ENCODE data around the gene FAM131C. TPM values are rescaled to one million over a fixed set of nuclear protein-coding genes. Genes with fewer than 3 reads are reported as not detected.
A peak's percentile ranks its signal among the peaks of the same experiment; 100 is the strongest.

The FAM131C gene
- total RNA-seq, 1 donor from 2014 or later = 1.9 TPM

DNA sequence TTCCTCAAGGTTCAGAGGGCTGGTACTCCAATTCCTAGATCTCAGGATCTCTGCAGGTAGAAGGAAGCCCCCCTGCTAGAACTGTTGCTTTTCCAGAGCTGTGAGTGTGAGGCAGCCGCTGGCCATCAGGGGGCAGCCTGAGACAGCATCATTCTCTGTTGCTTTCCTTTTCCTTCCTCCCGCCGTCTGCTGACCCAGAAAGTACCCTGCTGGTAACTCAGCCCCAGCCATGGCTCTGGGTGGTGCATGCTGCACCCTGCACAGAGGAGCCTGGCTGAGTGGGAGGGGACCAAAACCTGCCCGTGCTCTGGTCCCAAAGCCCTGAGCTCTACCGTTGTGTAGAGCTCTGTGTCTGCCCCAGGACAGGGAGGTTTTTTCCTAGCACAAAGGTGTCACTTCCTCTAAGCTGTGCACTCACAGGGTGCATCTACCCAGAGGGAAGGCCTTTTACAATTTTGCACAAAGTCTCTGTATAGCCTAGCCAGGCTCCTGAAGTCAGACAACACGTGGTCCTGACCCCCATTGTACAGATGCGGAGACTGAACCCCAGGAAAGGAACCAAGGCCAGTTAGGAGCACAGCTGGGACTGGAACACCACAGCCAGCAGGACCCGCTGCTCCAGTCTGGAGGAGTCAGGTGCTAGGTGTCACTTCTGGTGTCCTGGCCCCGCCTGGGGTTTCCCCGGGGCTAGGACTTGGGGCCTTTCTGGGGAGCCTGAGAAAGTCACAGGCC is 5.6 kb upstream of the FAM131C start:
- TF ChIP-seq, protein P1, sequence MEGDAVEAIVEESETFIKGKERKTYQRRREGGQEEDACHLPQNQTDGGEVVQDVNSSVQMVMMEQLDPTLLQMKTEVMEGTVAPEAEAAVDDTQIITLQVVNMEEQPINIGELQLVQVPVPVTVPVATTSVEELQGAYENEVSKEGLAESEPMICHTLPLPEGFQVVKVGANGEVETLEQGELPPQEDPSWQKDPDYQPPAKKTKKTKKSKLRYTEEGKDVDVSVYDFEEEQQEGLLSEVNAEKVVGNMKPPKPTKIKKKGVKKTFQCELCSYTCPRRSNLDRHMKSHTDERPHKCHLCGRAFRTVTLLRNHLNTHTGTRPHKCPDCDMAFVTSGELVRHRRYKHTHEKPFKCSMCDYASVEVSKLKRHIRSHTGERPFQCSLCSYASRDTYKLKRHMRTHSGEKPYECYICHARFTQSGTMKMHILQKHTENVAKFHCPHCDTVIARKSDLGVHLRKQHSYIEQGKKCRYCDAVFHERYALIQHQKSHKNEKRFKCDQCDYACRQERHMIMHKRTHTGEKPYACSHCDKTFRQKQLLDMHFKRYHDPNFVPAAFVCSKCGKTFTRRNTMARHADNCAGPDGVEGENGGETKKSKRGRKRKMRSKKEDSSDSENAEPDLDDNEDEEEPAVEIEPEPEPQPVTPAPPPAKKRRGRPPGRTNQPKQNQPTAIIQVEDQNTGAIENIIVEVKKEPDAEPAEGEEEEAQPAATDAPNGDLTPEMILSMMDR (IDR thresholded peaks at IDR 0.05; ENCODE audit: unreplicated experiment) = peak; percentile 77
- H3K27me3 Mint-ChIP-seq (ENCODE audit: low read depth) = peaks cover 4% of the 10 kb centered on the region
- peak overlapping the region; percentile 64 for H3K27ac Mint-ChIP-seq
- no peaks in the 10 kb centered on the region for H3K36me3 Mint-ChIP-seq
- no peaks in the 10 kb centered on the region for H3K9me3 Mint-ChIP-seq
- H3K4me3 Mint-ChIP-seq = no peak overlapping the region
- DNase-seq (ENCODE audit: low spot score in 2 of 2, unreplicated experiment in 2 of 2) = peak; percentile 58 to 88
- H3K4me1 Mint-ChIP-seq = peaks cover 11% of the 10 kb centered on the region

- Mint-ChIP-seq H3K27me3 (ENCODE audit: low read depth) (peaks cover 8% of the 10 kb centered on the region), H3K4me1 (peaks cover 15% of the 10 kb centered on the region), H3K4me3 (no peak overlapping the region), H3K9me3 (no peaks in the 10 kb centered on the region), H3K27ac (peak overlapping the region; percentile 51), H3K36me3 (no peaks in the 10 kb centered on the region)
- no peak for DNase-seq (ENCODE audit: low spot score in 2 of 2, unreplicated experiment in 2 of 2)
- TF ChIP-seq, protein P1 (IDR thresholded peaks at IDR 0.05; ENCODE audit: unreplicated experiment) = no peak
These were observed 4.2 kb upstream of the FAM131C start for GRCh38 chr1:16077406-16078245.

GRCh38 chr1:16076865-16077238 is 3.4 kb upstream of the FAM131C start:
- no peak for DNase-seq (ENCODE audit: low spot score in 2 of 2, unreplicated experiment in 2 of 2)
- H3K4me3 Mint-ChIP-seq = no peak overlapping the region
- H3K27ac Mint-ChIP-seq = no peak overlapping the region
- H3K27me3 Mint-ChIP-seq (ENCODE audit: low read depth) = peaks cover 8% of the 10 kb centered on the region
- no peaks in the 10 kb centered on the region for H3K9me3 Mint-ChIP-seq
- H3K36me3 Mint-ChIP-seq = no peaks in the 10 kb centered on the region
- TF ChIP-seq, protein P1 (IDR thresholded peaks at IDR 0.05; ENCODE audit: unreplicated experiment) = no peak
- H3K4me1 Mint-ChIP-seq = peaks cover 15% of the 10 kb centered on the region

- no peak overlapping the region for H3K4me3 Mint-ChIP-seq
- TF ChIP-seq, protein P1 (IDR thresholded peaks at IDR 0.05; ENCODE audit: unreplicated experiment) = no peak
- peaks cover 15% of the 10 kb centered on the region for H3K4me1 Mint-ChIP-seq
- H3K9me3 Mint-ChIP-seq = no peaks in the 10 kb centered on the region
- peaks cover 8% of the 10 kb centered on the region for H3K27me3 Mint-ChIP-seq (ENCODE audit: low read depth)
- H3K36me3 Mint-ChIP-seq = no peaks in the 10 kb centered on the region
- H3K27ac Mint-ChIP-seq = no peak overlapping the region
- no peak for DNase-seq (ENCODE audit: low spot score in 2 of 2, unreplicated experiment in 2 of 2)
These were observed 2.8 kb upstream of the FAM131C start for GRCh38 chr1:16076031-16076864.

DNA sequence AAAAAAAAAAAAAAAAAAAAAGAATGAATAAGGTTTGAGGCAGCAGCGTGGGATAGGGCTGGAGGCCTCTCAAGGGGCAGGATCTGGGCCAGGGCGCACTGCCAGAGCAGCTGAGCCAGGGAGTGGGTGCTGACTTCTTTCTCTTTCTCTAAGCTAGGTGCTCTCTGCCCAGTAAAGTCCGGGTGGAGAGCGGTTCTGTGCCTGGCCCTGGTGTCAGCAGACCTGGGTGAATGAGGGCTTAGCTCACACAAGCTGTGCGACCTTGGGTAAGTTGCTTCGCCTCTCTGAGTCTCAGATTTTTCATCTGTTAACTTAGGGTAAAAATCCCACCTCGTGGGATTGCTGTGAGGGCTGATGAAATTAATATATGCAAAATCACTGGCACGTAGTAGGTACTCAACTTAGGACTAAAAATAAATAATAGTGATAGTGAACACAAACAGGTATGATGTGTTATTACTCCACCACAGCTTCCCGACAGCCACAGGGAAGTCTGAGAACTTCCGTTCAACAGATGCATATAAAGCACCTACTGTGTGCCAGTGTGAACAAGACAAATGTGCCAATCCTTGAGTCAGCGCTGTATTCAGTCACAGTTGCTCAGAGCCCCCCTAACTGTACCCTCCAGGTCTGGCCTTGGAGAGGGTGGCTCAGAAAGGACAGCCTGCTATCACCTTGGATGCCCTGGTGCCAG is 2.0 kb upstream of the FAM131C start:
- no peak overlapping the region for H3K27ac Mint-ChIP-seq
- H3K36me3 Mint-ChIP-seq = no peaks in the 10 kb centered on the region
- peaks cover 15% of the 10 kb centered on the region for H3K4me1 Mint-ChIP-seq
- no peak for DNase-seq (ENCODE audit: low spot score in 2 of 2, unreplicated experiment in 2 of 2)
- H3K9me3 Mint-ChIP-seq = no peaks in the 10 kb centered on the region
- TF ChIP-seq, protein P1 (IDR thresholded peaks at IDR 0.05; ENCODE audit: unreplicated experiment) = no peak
- H3K27me3 Mint-ChIP-seq (ENCODE audit: low read depth) = peaks cover 8% of the 10 kb centered on the region
- no peak overlapping the region for H3K4me3 Mint-ChIP-seq

Data from mesothelial cell of epicardium (in vitro differentiated cells).